Stimulated activated naive CD8-positive, alpha-beta T cell treated with anti-CD3 and anti-CD28 coated beads, Interleukin-15, Interleukin-2, amounts not matched to agents 100 ng/mL and 50 ng/mL, for 24 hours (primary cell): Measurements from ENCODE around the gene IER5L.
"Not testable (repeated sequence)": the region's sequence is repeated elsewhere in the genome, so short reads cannot be mapped to it uniquely, and the experiment has no call there.

ENCODE experiments used
- H3K27ac Mint-ChIP-seq: one replicate; pipeline ENCODE4 v1.8.0; 2021; ENCODE audit warnings: mild to moderate bottlenecking, mixed read lengths
- H3K27me3 Mint-ChIP-seq: one replicate; pipeline ENCODE4 v1.8.0; 2021; ENCODE audit warnings: mixed read lengths
- H3K36me3 Mint-ChIP-seq: one replicate; pipeline ENCODE4 v1.8.0; 2021; ENCODE audit warnings: low read depth, mixed read lengths
- H3K4me1 Mint-ChIP-seq: one replicate; pipeline ENCODE4 v1.8.0; 2021; ENCODE audit warnings: low read depth, mixed read lengths
- H3K4me3 Mint-ChIP-seq: one replicate; pipeline ENCODE4 v1.8.0; 2021; ENCODE audit warnings: mild to moderate bottlenecking, mixed read lengths
- H3K9me3 Mint-ChIP-seq: one replicate; pipeline ENCODE4 v1.8.0; 2021; ENCODE audit warnings: mixed read lengths

The IER5L gene

GRCh38 chr9:129135476-129135875 is 42.6 kb downstream of the IER5L start:
- no peaks in the 10 kb centered on the region for H3K27me3 Mint-ChIP-seq
- H3K4me1 Mint-ChIP-seq = peaks cover 23% of the 10 kb centered on the region
- peaks cover 42% of the 10 kb centered on the region for H3K36me3 Mint-ChIP-seq

GRCh38 chr9:129133082-129133481 is 45.0 kb downstream of the IER5L start:
- Mint-ChIP-seq H3K36me3 (peaks cover 44% of the 10 kb centered on the region), H3K27ac (no peak overlapping the region), H3K4me1 (peaks cover 8% of the 10 kb centered on the region), H3K9me3 (no peaks in the 10 kb centered on the region), H3K27me3 (no peaks in the 10 kb centered on the region), H3K4me3 (no peak overlapping the region)

More at GRCh38 chr9:129135476-129135875, 42.6 kb downstream of the IER5L start:
- Mint-ChIP-seq H3K4me3 (no peak overlapping the region), H3K9me3 (no peaks in the 10 kb centered on the region), H3K27ac (no peak overlapping the region)

GRCh38 chr9:129131300-129132145 is 46.5 kb downstream of the IER5L start:
- H3K27ac Mint-ChIP-seq = no peak overlapping the region
- no peak overlapping the region for H3K4me3 Mint-ChIP-seq
- peaks cover 8% of the 10 kb centered on the region for H3K4me1 Mint-ChIP-seq
- no peaks in the 10 kb centered on the region for H3K9me3 Mint-ChIP-seq
- peaks cover 41% of the 10 kb centered on the region for H3K36me3 Mint-ChIP-seq
- no peaks in the 10 kb centered on the region for H3K27me3 Mint-ChIP-seq

- Mint-ChIP-seq H3K4me3 (no peak overlapping the region), H3K36me3 (peaks cover 41% of the 10 kb centered on the region), H3K9me3 (no peaks in the 10 kb centered on the region), H3K27ac (no peak overlapping the region), H3K27me3 (no peaks in the 10 kb centered on the region), H3K4me1 (peaks cover 8% of the 10 kb centered on the region)
Measured at GRCh38 chr9:129130791-129131190, 47.3 kb downstream of the IER5L start.

- H3K27ac Mint-ChIP-seq = not testable (repeated sequence)
- H3K36me3 Mint-ChIP-seq = peaks cover 38% of the 10 kb centered on the region
Measured at GRCh38 chr9:129130271-129130670, 47.8 kb downstream of the IER5L start.

GRCh38 chr9:129128689-129129088 is 49.4 kb downstream of the IER5L start:
- Mint-ChIP-seq H3K27ac (no peak overlapping the region), H3K4me1 (peaks cover 8% of the 10 kb centered on the region), H3K4me3 (no peak overlapping the region), H3K36me3 (peaks cover 41% of the 10 kb centered on the region), H3K27me3 (no peaks in the 10 kb centered on the region), H3K9me3 (no peaks in the 10 kb centered on the region)

More at GRCh38 chr9:129130271-129130670, 47.8 kb downstream of the IER5L start:
- H3K4me1 Mint-ChIP-seq, H3K9me3 Mint-ChIP-seq, H3K27me3 Mint-ChIP-seq, H3K4me3 Mint-ChIP-seq: not testable (repeated sequence)

GRCh38 chr9:129126749-129127618 is 51.1 kb downstream of the IER5L start:
- H3K4me3 Mint-ChIP-seq = no peak overlapping the region
- no peak overlapping the region for H3K27ac Mint-ChIP-seq
- H3K36me3 Mint-ChIP-seq = peaks cover 43% of the 10 kb centered on the region
- H3K27me3 Mint-ChIP-seq = no peaks in the 10 kb centered on the region
- peaks cover 8% of the 10 kb centered on the region for H3K4me1 Mint-ChIP-seq
- no peaks in the 10 kb centered on the region for H3K9me3 Mint-ChIP-seq
